HepG2 (cell line): ENCODE measurements around the gene PPM1E. TPM values are rescaled to one million over a fixed set of nuclear protein-coding genes. Genes with fewer than 3 reads are reported as not detected.

ENCODE experiments used
- ATAC-seq: fragments of 200-7000 bp; cut with Tn5 transposase; 3 replicates; pipeline ENCODE4 v1.9.1; 2020; ENCODE audit warnings: mild to moderate bottlenecking, moderate library complexity
- BruUV-seq: library from RNA; stranded (reverse); fragments of 400-500 nt; replicated peaks from 2 replicates; lab custom pipeline; 2021; lab: Mats Ljungman, UMichigan
- CTCF ChIA-PET: fragments of 300-600 bp; formaldehyde crosslinking; extraction: SDS; loops from one replicate; lab custom pipeline; 2021; ENCODE audit warnings: low total read pairs, inconsistent platforms, low intra/inter-chr PET ratio; lab: Yijun Ruan, JAX
- POLR2A ChIA-PET: fragments of 350-600 bp; sonication (Branson Sonifier 250); formaldehyde crosslinking; loops from one replicate; lab custom pipeline; 2020; ENCODE audit warnings: antibody characterized with exemption, inconsistent platforms; lab: Yijun Ruan, JAX
- DNase-seq: peaks from one replicate; pipeline ENCODE4 v3.0.0-alpha.2; 2015; ENCODE audit warnings: low spot score
- FAIRE-seq: peaks from 3 replicates; lab custom pipeline; 2011; peaks lifted over from hg19 to GRCh38; lab: Jason Lieb, UNC
- H2AFZ ChIP-seq: one replicate; pipeline ENCODE4 v1.6.1; 2011; ENCODE audit warnings: low read length, inconsistent platforms
- H3K27ac ChIP-seq: fragments of 300-600 bp; 3 replicates; pipeline ENCODE4 v1.8.0; 2011; ENCODE audit warnings: mixed run types, mild to moderate bottlenecking, mixed read lengths, low read length, inconsistent platforms; ENCODE audit not compliant: insufficient read depth; ENCODE audit errors: extremely low read length
- H3K27me3 ChIP-seq, 2 experiments: fragments of 200-600 bp in 1 of 2; 2 replicates in 1 of 2; 3 replicates in 1 of 2; pipeline versions ENCODE4 v1.6.0 to v1.8.0; 2011; ENCODE audit warnings: low read length in 2 of 2, mild to moderate bottlenecking in 2 of 2, moderate library complexity in 2 of 2, inconsistent platforms in 1 of 2; ENCODE audit not compliant: insufficient read depth in 2 of 2, control insufficient read depth in 1 of 2
- H3K36me3 ChIP-seq, 2 experiments: fragments of 200-600 bp in 1 of 2; replicated peaks in 1 of 2; 2 replicates in 1 of 2; 3 replicates in 1 of 2; pipeline versions ENCODE4 v1.5.1 to v1.8.0; 2011; ENCODE audit warnings: low read length in 2 of 2, inconsistent platforms in 1 of 2; ENCODE audit not compliant: insufficient read depth in 2 of 2, control insufficient read depth in 1 of 2
- H3K4me1 ChIP-seq: 2 replicates; pipeline ENCODE4 v1.5.1; 2012; ENCODE audit warnings: low read length, inconsistent platforms; ENCODE audit not compliant: insufficient read depth
- H3K4me2 ChIP-seq: 2 replicates; pipeline ENCODE4 v1.6.0; 2011; ENCODE audit warnings: low read depth, low read length, inconsistent platforms
- H3K4me3 ChIP-seq, 3 experiments: fragments of 200-600 bp in 1 of 3; sonication (generic), shearing (Covaris generic) in 1 of 3; replicated peaks in 1 of 3; 2 replicates each; pipeline ENCODE4 v1.5.1; 2011 to 2016; ENCODE audit warnings: low read length in 3 of 3, inconsistent platforms in 2 of 3, low read depth in 2 of 3, mild to moderate bottlenecking in 2 of 3, control low read depth in 1 of 3, mixed read lengths in 1 of 3; ENCODE audit not compliant: insufficient read depth in 1 of 3
- H3K79me2 ChIP-seq: one replicate; pipeline ENCODE4 v1.6.1; 2011; ENCODE audit warnings: low read length, inconsistent platforms; ENCODE audit not compliant: insufficient read depth
- H3K9ac ChIP-seq: 2 replicates; pipeline ENCODE4 v1.6.0; 2011; ENCODE audit warnings: mild to moderate bottlenecking, low read depth, low read length, inconsistent platforms; ENCODE audit not compliant: insufficient read depth
- H3K9me3 ChIP-seq: 2 replicates; pipeline ENCODE4 v1.5.1; 2012; ENCODE audit warnings: mild to moderate bottlenecking, low read length
- H4K20me1 ChIP-seq: 2 replicates; pipeline ENCODE4 v1.6.0; 2011; ENCODE audit warnings: inconsistent platforms, mild to moderate bottlenecking, low read length, moderate library complexity; ENCODE audit not compliant: insufficient read depth
- ERF ChIP-seq: IDR thresholded peaks from 2 replicates; pipeline ENCODE4 v1.6.1; 2018; ENCODE audit warnings: missing biosample characterization, missing genetic modification reagents
- FOXO1 ChIP-seq: sonication (generic); formaldehyde crosslinking; IDR thresholded peaks from 2 replicates; pipeline ENCODE4 v1.4.0; 2020; ENCODE audit warnings: missing genetic modification reagents
- FOXO4 ChIP-seq: sonication (generic); formaldehyde crosslinking; conservative IDR thresholded peaks from 2 replicates; pipeline ENCODE4 v1.8.1; 2023; ENCODE audit warnings: missing genetic modification reagents
- FOXP1 ChIP-seq, 2 experiments: fragments of 450-650 bp in 1 of 2; IDR thresholded peaks; 2 replicates each; pipeline ENCODE4 v1.6.1; 2017 to 2018; ENCODE audit warnings: antibody characterized with exemption in 1 of 2
- MAFK ChIP-seq, 2 experiments: IDR thresholded peaks in 1 of 2; conservative IDR thresholded peaks in 1 of 2; 2 replicates each; pipeline ENCODE4 v1.6.1; 2011; ENCODE audit warnings: improper control_type of control experiment in 2 of 2, low read length in 2 of 2
- ZBTB40 ChIP-seq, 2 experiments: fragments of 450-650 bp in 1 of 2; sonication (generic) in 1 of 2; formaldehyde crosslinking in 1 of 2; IDR thresholded peaks; 2 replicates each; pipeline versions ENCODE4 v1.6.1 to v1.8.0; 2016 to 2022; ENCODE audit warnings: antibody characterized with exemption in 1 of 2, mild to moderate bottlenecking in 1 of 2, missing genetic modification reagents in 1 of 2
- ZNF296 ChIP-seq: sonication (generic); formaldehyde crosslinking; conservative IDR thresholded peaks from 2 replicates; pipeline ENCODE4 v1.5.0; 2020; ENCODE audit warnings: mild to moderate bottlenecking, missing genetic modification reagents
- ZNF556 ChIP-seq: sonication (generic); formaldehyde crosslinking; IDR thresholded peaks from 2 replicates; pipeline ENCODE4 v1.4.0; 2020; ENCODE audit warnings: mild to moderate bottlenecking, missing genetic modification reagents, borderline replicate concordance
- ZNF678 ChIP-seq: sonication (generic); formaldehyde crosslinking; IDR thresholded peaks from 2 replicates; pipeline ENCODE4 v1.4.0; 2020; ENCODE audit warnings: mild to moderate bottlenecking, missing genetic modification reagents
- WGBS: methylation state at CpG from one replicate; pipeline ENCODE4 v1.1.6; 2017; ENCODE audit warnings: low lambda C conversion rate; 5-methylcytosine and 5-hydroxymethylcytosine counted together
- in situ Hi-C: cut with HindIII; loops from 2 replicates; pipeline ENCODE4 v1.10.0; 2017; ENCODE audit warnings: low pct_unique_long_range_greater_than_20kb; ENCODE audit not compliant: extremely low pct_ligation_motif_present
- intact Hi-C: fragments of 100-400 bp; cut with micrococcal nuclease; formaldehyde crosslinking; loops from one replicate; pipeline ENCODE4 v1.10.0; 2022; ENCODE audit not compliant: unreplicated experiment
- polyA plus RNA-seq, 8 experiments: library from polyadenylated mRNA; depleted of rRNA in 3 of 8; stranded (reverse) in 7 of 8; unstranded in 1 of 8; fragments of >200 nt; fragmentation: Illumina TruSeq in 4 of 8; extraction: Trizol in 4 of 8; gene quantifications; 2 replicates each; pipeline versions ENCODE4 v1.2.1 to v1.2.3, GENCODE V29; 2011 to 2016; ENCODE audit warnings: low read depth in 4 of 8, missing spikeins in 1 of 8, mixed read lengths in 1 of 8; ENCODE audit not compliant: insufficient read depth in 1 of 8
- total RNA-seq, 5 experiments: library from RNA; depleted of rRNA; stranded (reverse); fragments of >200 nt; fragmentation: Illumina TruSeq; extraction: Trizol; gene quantifications; 2 replicates each; pipeline ENCODE4 v1.2.3, GENCODE V29; 2016; ENCODE audit warnings: low read depth in 1 of 5

Gene PPM1E
- total and polyA plus RNA-seq, 2 of the 13 experiments (the other 11 are each of a cell fraction or from before 2014, with no cell fraction given) = 0.15 TPM; not detected in 1

- Histone ChIP-seq H2AFZ (no peak overlapping the region), H3K27me3 (peaks cover 0 to 17% of the 10 kb centered on the region in 2 experiments; a peak in 2 of 5 replicates), H3K4me2 (peak overlapping the region; percentile 52), H3K4me1 (peaks cover 11% of the 10 kb centered on the region; the same call in 1 of the 2 replicates), H3K9ac (peak overlapping the region; percentile 1; the same call in 1 of the 2 replicates), H3K4me3 (peak overlapping the region in 2 of 3 experiments; percentile 20 to 23; a peak in 3 of 6 replicates), H3K36me3 (no peaks in the 10 kb centered on the region), H3K27ac (no peak overlapping the region), H4K20me1 (no peaks in the 10 kb centered on the region), H3K79me2 (no peaks in the 10 kb centered on the region), H3K9me3 (no peaks in the 10 kb centered on the region)
- DNase-seq (no peak), FAIRE-seq (no peak), ATAC-seq (no peak)
- no TSS peak for BruUV-seq
- 29% methylated on average over 3 of the region's 3 CpGs for WGBS
- intact Hi-C loops (no loop called here), in situ Hi-C loops (no loop called here)
- ChIA-PET POLR2A (interaction anchor here (1.0 kb wide), 1 partner anchor 155 kb away, joined by 6 read pairs; no protein-coding TSS in a partner anchor), CTCF (no interaction called here)
- no peak for TF ChIP-seq MAFK (conservative IDR thresholded peaks at IDR 0.05 in 1 of 2, IDR thresholded peaks at IDR 0.05 in 1 of 2; ENCODE audit: low read length in 2 of 2)
- no peak for TF ChIP-seq FOXO4 (CRISPR knock-in tag)
- no peak for TF ChIP-seq ZBTB40 (IDR thresholded peaks at IDR 0.05)
- no peak for TF ChIP-seq ZBTB40 (CRISPR knock-in tag; IDR thresholded peaks at IDR 0.05)
- no peak for TF ChIP-seq FOXP1 (IDR thresholded peaks at IDR 0.05)
- no peak for TF ChIP-seq FOXP1 (CRISPR knock-in tag; IDR thresholded peaks at IDR 0.05)
- TF ChIP-seq FOXO1 = no peak
- 0 out of 2 replicates have a peak, but pooled peaks have one; percentile 22 for TF ChIP-seq ERF (CRISPR knock-in tag)
- TF ChIP-seq ZNF556 = no peak
- TF ChIP-seq ZNF678 (CRISPR knock-in tag) = no peak
- TF ChIP-seq ZNF296 = no peak
Observed at GRCh38 chr17:58786586-58787295, 31.1 kb downstream of the PPM1E start.
